Activated CD8-positive, alpha-beta memory T cell treated with anti-CD3 and anti-CD28 coated beads, Interleukin-2, amount 50 U/mL, for 1 hour (primary cell): ENCODE measurements around the gene SPATA2L.

ENCODE experiments used
- DNase-seq: peaks from one replicate; pipeline ENCODE4 v3.0.0-alpha.2; 2020; ENCODE audit errors: extremely low read depth

SPATA2L gene

DNA sequence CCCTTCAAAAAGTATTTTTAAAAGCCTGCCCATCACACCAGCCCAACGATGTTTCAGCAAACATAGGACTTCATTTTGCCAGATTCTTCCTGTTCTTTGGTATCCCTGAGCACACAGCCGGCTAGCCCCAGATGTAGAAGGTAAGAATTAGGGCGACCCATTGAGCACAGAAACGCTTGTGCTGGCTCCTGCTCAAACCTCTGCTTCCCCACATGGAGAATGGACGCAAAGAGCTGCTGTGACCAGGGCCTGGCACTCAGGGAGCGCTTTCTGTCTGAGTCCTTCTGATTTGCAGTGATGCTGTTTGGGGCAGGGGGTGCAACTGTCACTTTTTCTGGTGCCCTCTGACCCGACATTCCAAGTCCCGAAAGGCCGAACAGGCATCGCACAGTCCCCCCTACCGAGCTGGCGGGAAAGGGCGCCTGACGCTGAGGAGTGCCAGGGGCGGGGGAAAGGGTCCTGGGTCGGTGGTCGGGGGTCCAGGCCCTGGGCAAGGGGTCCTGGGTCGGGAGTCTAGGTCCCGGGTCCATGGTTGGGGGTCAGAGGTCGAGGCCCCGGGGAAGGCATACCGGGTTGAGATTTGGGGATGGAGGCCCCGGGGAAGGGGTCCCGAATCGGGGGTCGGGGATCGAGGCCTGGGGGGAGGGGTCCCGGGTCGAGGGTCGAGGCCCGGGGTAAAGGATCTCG lies 44.9 kb downstream of the SPATA2L start:
- no peak for DNase-seq

DNA sequence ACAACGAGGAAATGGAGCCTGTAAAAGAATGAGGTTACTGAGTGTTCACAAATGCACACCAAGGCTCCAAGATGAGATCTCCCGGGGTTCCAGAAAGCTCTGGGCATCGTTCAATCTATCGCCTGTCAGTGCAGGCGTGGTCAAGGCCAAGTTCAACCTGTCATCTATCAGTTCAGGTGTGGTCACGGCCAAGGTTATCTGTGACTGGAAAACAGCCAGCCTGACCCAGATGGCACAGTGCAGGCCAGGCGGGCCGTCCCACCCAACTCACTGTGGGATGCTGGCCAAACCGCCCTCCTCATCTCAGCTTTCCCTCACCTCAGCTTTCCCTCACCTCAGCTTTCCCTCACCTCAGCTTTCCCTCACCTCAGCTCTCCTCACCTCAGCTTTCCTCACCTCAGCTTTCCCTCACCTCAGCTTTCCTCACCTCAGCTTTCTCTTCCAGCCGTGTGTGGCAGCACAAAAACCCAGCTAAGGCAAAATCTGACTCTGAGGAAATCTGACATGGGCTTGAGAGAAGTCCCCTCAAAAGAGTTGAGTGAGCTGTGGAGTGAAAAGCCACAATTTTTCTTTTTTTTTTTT lies 46.4 kb downstream of the SPATA2L start:
- no peak for DNase-seq

DNA sequence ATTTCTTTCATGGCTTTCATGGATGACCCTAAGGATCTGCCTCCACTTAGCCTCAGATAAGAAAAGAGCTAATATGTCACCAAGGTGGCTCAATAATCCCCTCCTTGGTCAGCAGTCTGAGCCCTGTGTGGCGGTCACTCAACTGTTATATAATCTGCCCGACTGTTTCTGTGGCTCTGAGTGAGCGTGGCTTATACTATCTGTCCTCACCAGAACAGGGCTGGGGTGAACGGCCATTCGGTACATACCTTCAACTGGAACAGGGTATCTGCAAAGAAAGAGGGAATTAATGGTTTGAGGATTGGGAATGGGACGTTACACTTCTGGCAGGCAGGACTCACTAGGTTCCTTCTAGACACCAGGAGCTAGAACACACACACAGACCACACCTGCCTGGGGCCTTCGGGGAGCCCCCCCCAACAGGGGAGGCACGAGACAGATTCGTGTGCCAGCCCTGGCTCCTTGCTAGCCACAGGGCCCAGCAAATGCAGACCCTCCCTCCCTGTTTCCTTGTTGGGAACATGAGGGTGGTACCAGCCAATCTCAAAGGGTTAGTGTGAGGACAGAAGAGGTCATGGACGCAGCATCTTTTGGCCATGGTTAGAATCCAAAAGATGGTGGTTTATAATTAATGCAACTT lies 47.7 kb downstream of the SPATA2L start:
- DNase-seq: no peak

- no peak for DNase-seq
Observed at GRCh38 chr16:89651584-89651983, 49.9 kb downstream of the SPATA2L start.

GRCh38 chr16:89646906-89647305 lies 54.6 kb downstream of the SPATA2L start:
- DNase-seq: no peak
